OCI-LY1 (cell line): ENCODE results near the gene ABCC4.

Experiments used
- EZH2 ChIP-seq: fragments of 200-600 bp; sonication (generic), shearing (Covaris generic); IDR thresholded peaks from 2 replicates; pipeline ENCODE4 v1.8.0; 2017; ENCODE audit warnings: borderline replicate concordance, mixed run types, mild to moderate bottlenecking, antibody characterized with exemption, low read length, moderate library complexity, mixed read lengths
- TF ChIP-seq, protein P1 (sequence below): fragments of 200-600 bp; sonication (generic), shearing (Covaris generic); IDR thresholded peaks from 2 replicates; pipeline ENCODE4 v1.5.1; 2017; ENCODE audit warnings: mild to moderate bottlenecking, antibody characterized with exemption, low read length, moderate library complexity, mixed read lengths

DNA sequence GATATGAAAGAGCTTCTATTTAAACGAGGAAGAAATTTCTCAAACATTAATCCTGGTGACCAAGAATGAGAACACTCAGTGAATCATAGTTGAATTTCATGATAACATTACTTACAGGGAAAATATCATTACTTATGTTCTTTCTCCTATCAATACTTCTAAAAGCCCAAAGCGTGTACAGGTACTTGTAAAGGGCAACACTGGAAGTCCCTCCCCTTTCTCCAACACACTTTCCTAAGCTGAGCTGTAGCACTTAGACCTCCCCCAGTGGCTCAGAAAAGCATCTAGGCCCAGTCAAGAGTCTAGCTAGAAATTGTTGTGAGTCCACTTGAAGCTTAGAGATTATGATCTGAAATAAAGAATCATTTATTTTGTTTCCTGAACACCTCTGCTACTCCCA is 150.7 kb downstream of the ABCC4 start:
- TF ChIP-seq, protein P1, sequence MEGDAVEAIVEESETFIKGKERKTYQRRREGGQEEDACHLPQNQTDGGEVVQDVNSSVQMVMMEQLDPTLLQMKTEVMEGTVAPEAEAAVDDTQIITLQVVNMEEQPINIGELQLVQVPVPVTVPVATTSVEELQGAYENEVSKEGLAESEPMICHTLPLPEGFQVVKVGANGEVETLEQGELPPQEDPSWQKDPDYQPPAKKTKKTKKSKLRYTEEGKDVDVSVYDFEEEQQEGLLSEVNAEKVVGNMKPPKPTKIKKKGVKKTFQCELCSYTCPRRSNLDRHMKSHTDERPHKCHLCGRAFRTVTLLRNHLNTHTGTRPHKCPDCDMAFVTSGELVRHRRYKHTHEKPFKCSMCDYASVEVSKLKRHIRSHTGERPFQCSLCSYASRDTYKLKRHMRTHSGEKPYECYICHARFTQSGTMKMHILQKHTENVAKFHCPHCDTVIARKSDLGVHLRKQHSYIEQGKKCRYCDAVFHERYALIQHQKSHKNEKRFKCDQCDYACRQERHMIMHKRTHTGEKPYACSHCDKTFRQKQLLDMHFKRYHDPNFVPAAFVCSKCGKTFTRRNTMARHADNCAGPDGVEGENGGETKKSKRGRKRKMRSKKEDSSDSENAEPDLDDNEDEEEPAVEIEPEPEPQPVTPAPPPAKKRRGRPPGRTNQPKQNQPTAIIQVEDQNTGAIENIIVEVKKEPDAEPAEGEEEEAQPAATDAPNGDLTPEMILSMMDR, result no peak
- no peak for TF ChIP-seq EZH2
